PC-9 (cell line): ENCODE measurements around the gene BCAT1. TPM values are rescaled to one million over a fixed set of nuclear protein-coding genes. Genes with fewer than 3 reads are reported as not detected.

Experiments used
- BruUV-seq: library from RNA; stranded (reverse); fragments of 400-500 nt; replicated peaks from 2 replicates; lab custom pipeline; 2021; lab: Mats Ljungman, UMichigan
- CTCF ChIA-PET: fragments of 300-600 bp; sonication (Branson Sonifier 250); formaldehyde crosslinking; loops from one replicate; lab custom pipeline; 2022; ENCODE audit warnings: antibody characterized with exemption; lab: Charles Lee
- POLR2A ChIA-PET: fragments of 300-600 bp; sonication (Branson Sonifier 250); formaldehyde crosslinking; loops from one replicate; lab custom pipeline; 2022; ENCODE audit warnings: antibody characterized with exemption; ENCODE audit not compliant: unreplicated experiment; lab: Charles Lee
- DNase-seq, 2 experiments: peaks; one replicate each; pipeline versions ENCODE4 v3.0.0 to v3.0.0-alpha.2; 2015 to 2022; ENCODE audit warnings: mixed read lengths in 1 of 2
- H2AFZ ChIP-seq: fragments of 200-600 bp; sonication (generic); 2 replicates; pipeline ENCODE4 v1.8.1; 2017; ENCODE audit warnings: antibody characterized with exemption
- H3F3A ChIP-seq: fragments of 200-600 bp; sonication (generic); 2 replicates; pipeline ENCODE4 v1.8.1; 2017; ENCODE audit warnings: antibody characterized with exemption, mild to moderate bottlenecking, low read depth; ENCODE audit not compliant: insufficient read depth
- H3K27ac ChIP-seq: fragments of 200-600 bp; sonication (generic); 2 replicates; pipeline ENCODE4 v1.6.1; 2016; ENCODE audit warnings: mixed run types
- H3K27me3 ChIP-seq: fragments of 200-600 bp; sonication (generic); 2 replicates; pipeline ENCODE4 v1.6.1; 2016; ENCODE audit warnings: low read depth, mixed run types; ENCODE audit not compliant: insufficient read depth
- H3K36me3 ChIP-seq: fragments of 200-600 bp; sonication (generic); 2 replicates; pipeline ENCODE4 v1.6.1; 2016; ENCODE audit warnings: low read depth, mixed run types
- H3K4me1 ChIP-seq: fragments of 200-600 bp; sonication (generic); replicated peaks from 2 replicates; pipeline ENCODE4 v1.6.1; 2016; ENCODE audit warnings: mixed run types; ENCODE audit not compliant: insufficient read depth
- H3K4me2 ChIP-seq: fragments of 200-600 bp; sonication (generic); 2 replicates; pipeline ENCODE4 v1.6.1; 2017; ENCODE audit warnings: mixed run types
- H3K4me3 ChIP-seq: fragments of 200-600 bp; sonication (generic); 2 replicates; pipeline ENCODE4 v1.6.1; 2016; ENCODE audit warnings: mixed run types
- H3K79me2 ChIP-seq: fragments of 200-600 bp; sonication (generic); 2 replicates; pipeline ENCODE4 v1.6.1; 2017; ENCODE audit warnings: low read depth, mixed run types
- H3K9me2 ChIP-seq: fragments of 200-600 bp; sonication (generic); 2 replicates; pipeline ENCODE4 v1.8.1; 2017; ENCODE audit warnings: mild to moderate bottlenecking; ENCODE audit not compliant: insufficient read depth
- H3K9me3 ChIP-seq: fragments of 200-600 bp; sonication (generic); 2 replicates; pipeline ENCODE4 v1.8.1; 2016; ENCODE audit warnings: low read depth; ENCODE audit not compliant: insufficient read depth
- H4K20me1 ChIP-seq: fragments of 200-600 bp; sonication (generic); 2 replicates; pipeline ENCODE4 v1.8.1; 2017; ENCODE audit not compliant: insufficient read depth
- EZH2 ChIP-seq: fragments of 200-600 bp; sonication (generic); IDR thresholded peaks from 2 replicates; pipeline ENCODE4 v1.8.0; 2017; ENCODE audit warnings: antibody characterized with exemption, low read depth
- intact Hi-C: fragments of 100-400 bp; cut with micrococcal nuclease; formaldehyde crosslinking; loops from one replicate; pipeline ENCODE4 v1.10.0; 2022; ENCODE audit not compliant: unreplicated experiment
- total RNA-seq: library from RNA; stranded (reverse); gene quantifications from 2 replicates; pipeline ENCODE4 v1.2.3, GENCODE V29; 2021
- TF ChIP-seq, protein P1 (sequence below): fragments of 200-600 bp; sonication (generic); conservative IDR thresholded peaks from 2 replicates; pipeline ENCODE4 v1.6.1; 2017; ENCODE audit warnings: mixed run types, antibody characterized with exemption, mild to moderate bottlenecking, moderate library complexity

The BCAT1 gene
- total RNA-seq, 1 experiment from 2014 or later = 78.6 TPM

DNA sequence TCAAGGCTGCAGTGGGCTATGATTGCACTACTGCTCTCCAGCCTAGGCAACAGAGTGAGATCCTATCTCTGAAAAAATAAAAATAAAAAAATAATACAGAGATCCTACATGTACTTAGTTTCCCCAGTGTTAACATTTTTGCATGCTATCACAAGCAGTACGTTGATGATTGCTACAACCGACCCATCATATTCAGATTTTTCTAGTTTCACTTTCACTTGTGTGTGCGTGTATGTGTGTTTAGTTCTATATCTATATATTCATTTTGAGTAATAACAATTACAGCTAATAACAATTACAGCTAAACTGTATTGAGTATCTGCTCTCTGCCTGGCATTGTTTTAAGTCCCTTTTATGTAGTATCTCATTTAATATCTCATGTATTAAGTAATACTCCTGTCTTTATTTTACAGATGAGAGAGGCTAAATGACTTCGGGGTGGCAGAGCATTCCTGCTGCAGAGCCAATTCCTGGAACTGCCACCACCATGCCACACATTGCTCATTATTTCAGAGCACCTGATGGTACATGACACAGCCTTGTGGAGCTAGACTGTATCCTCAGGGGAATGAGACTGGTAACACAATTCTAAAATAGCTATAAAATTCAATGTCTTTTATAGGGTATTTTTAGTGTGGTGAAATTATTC, 153.1 kb downstream of the BCAT1 start:
- no peaks in the 10 kb centered on the region for H3K4me1 ChIP-seq
- H3K27ac ChIP-seq = no peak overlapping the region
- intact Hi-C loops = no loop called here
- no peak overlapping the region; the same call in 1 of the 2 replicates for H2AFZ ChIP-seq
- H3K27me3 ChIP-seq = no peaks in the 10 kb centered on the region
- TF ChIP-seq, protein P1, sequence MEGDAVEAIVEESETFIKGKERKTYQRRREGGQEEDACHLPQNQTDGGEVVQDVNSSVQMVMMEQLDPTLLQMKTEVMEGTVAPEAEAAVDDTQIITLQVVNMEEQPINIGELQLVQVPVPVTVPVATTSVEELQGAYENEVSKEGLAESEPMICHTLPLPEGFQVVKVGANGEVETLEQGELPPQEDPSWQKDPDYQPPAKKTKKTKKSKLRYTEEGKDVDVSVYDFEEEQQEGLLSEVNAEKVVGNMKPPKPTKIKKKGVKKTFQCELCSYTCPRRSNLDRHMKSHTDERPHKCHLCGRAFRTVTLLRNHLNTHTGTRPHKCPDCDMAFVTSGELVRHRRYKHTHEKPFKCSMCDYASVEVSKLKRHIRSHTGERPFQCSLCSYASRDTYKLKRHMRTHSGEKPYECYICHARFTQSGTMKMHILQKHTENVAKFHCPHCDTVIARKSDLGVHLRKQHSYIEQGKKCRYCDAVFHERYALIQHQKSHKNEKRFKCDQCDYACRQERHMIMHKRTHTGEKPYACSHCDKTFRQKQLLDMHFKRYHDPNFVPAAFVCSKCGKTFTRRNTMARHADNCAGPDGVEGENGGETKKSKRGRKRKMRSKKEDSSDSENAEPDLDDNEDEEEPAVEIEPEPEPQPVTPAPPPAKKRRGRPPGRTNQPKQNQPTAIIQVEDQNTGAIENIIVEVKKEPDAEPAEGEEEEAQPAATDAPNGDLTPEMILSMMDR = no peak
- POLR2A ChIA-PET = no interaction called here
- H4K20me1 ChIP-seq = no peaks in the 10 kb centered on the region
- no peak for DNase-seq
- CTCF ChIA-PET = no interaction called here
- H3K79me2 ChIP-seq = no peaks in the 10 kb centered on the region
- H3K9me3 ChIP-seq = no peaks in the 10 kb centered on the region
- no peaks in the 10 kb centered on the region for H3K36me3 ChIP-seq
- peak overlapping the region; percentile 47 for H3K4me3 ChIP-seq
- BruUV-seq = no TSS peak
- H3F3A ChIP-seq = no peaks in the 10 kb centered on the region
- no peaks in the 10 kb centered on the region for H3K9me2 ChIP-seq
- peak overlapping the region; percentile 68 for H3K4me2 ChIP-seq

DNA sequence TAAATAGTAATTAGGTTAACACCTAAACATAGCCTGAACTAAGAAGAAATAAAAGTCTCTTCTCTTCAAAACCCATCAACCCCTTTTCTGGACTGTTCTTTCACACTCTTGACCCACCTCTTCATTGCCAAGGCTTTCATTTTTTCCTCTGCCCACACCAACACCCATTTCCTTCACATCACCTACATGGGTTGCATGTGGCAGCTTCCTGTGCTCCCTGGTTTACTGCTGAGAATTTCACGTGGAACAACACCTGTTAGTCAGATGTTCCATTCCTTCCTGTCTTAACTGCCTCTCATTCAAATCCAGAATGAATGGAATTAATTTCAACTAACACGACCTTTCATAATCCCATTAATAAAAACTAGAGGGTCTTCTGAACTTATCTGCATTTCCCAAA, 157.3 kb downstream of the BCAT1 start:
- TF ChIP-seq, protein P1 = no peak
- TF ChIP-seq EZH2 = no peak
- Histone ChIP-seq H3K27ac (no peak overlapping the region), H4K20me1 (no peaks in the 10 kb centered on the region), H3F3A (no peaks in the 10 kb centered on the region), H3K4me3 (no peak overlapping the region), H3K9me2 (no peaks in the 10 kb centered on the region), H3K9me3 (no peaks in the 10 kb centered on the region), H2AFZ (no peak overlapping the region), H3K36me3 (no peaks in the 10 kb centered on the region), H3K79me2 (no peaks in the 10 kb centered on the region), H3K27me3 (no peaks in the 10 kb centered on the region), H3K4me2 (no peak overlapping the region), H3K4me1 (no peaks in the 10 kb centered on the region)
- intact Hi-C loops = no loop called here
- CTCF ChIA-PET = no interaction called here
- no peak for DNase-seq
- POLR2A ChIA-PET = no interaction called here
- BruUV-seq = no TSS peak

DNA sequence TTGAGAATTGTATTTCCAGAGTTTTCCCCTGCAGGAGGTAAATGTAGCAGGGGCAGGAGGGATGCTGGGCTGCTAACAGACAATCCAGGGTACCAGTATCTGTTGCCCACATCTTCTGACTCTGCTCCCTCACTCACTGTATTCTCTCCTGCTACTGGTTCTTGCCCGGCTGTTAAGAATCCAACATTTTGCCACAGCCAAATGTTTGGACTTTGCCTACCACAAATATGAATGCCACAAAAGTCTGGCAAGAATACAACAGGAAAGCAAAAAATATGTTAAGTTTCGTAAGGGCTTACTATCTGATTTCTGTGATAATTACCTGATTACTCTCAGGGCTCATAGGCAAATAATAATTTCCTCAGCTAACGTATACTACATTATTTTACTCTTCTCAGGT, 160.0 kb downstream of the BCAT1 start:
- ChIA-PET POLR2A (no interaction called here), CTCF (no interaction called here)
- Histone ChIP-seq H3F3A (no peaks in the 10 kb centered on the region), H4K20me1 (no peaks in the 10 kb centered on the region), H2AFZ (no peak overlapping the region), H3K4me2 (no peak overlapping the region), H3K9me3 (no peaks in the 10 kb centered on the region), H3K79me2 (no peaks in the 10 kb centered on the region), H3K4me3 (no peak overlapping the region), H3K9me2 (no peaks in the 10 kb centered on the region), H3K36me3 (no peaks in the 10 kb centered on the region), H3K27ac (no peak overlapping the region), H3K27me3 (peaks cover 11% of the 10 kb centered on the region; the same call in 1 of the 2 replicates), H3K4me1 (no peaks in the 10 kb centered on the region)
- TF ChIP-seq, protein P1 = no peak
- no peak for TF ChIP-seq EZH2
- BruUV-seq = no TSS peak
- intact Hi-C loops = no loop called here
- no peak for DNase-seq
